PFSK-1 (cell line): ENCODE measurements around the gene GNL1.

Source experiments
- FOXP2 ChIP-seq: optimal IDR thresholded peaks from 2 replicates; pipeline ENCODE3; 2011; ENCODE audit warnings: borderline replicate concordance, control low read depth, inconsistent platforms; ENCODE audit not compliant: insufficient read depth; ENCODE audit errors: extremely low read length, extremely low read depth
- POLR2AphosphoS5 ChIP-seq: IDR thresholded peaks from 2 replicates; pipeline ENCODE4 v1.6.1; 2012; ENCODE audit warnings: low read depth, mild to moderate bottlenecking, control low read depth, low read length, moderate library complexity
- REST ChIP-seq, 2 experiments: IDR thresholded peaks; 2 replicates each; pipeline versions ENCODE4 v1.6.1 to v1.8.0; 2011 to 2012; ENCODE audit warnings: low read depth in 2 of 2, low read length in 2 of 2, control low read depth in 1 of 2, inconsistent platforms in 1 of 2, mild to moderate bottlenecking in 1 of 2, moderate library complexity in 1 of 2; ENCODE audit not compliant: insufficient read depth in 1 of 2
- SIN3A ChIP-seq: IDR thresholded peaks from 2 replicates; pipeline ENCODE4 v1.6.1; 2012; ENCODE audit warnings: mild to moderate bottlenecking, low read length, moderate library complexity, borderline replicate concordance; ENCODE audit not compliant: insufficient read depth
- TAF1 ChIP-seq: IDR thresholded peaks from 2 replicates; pipeline ENCODE4 v1.6.1; 2012; ENCODE audit warnings: low read length, control low read depth, borderline replicate concordance; ENCODE audit not compliant: insufficient read depth

GNL1 gene

DNA sequence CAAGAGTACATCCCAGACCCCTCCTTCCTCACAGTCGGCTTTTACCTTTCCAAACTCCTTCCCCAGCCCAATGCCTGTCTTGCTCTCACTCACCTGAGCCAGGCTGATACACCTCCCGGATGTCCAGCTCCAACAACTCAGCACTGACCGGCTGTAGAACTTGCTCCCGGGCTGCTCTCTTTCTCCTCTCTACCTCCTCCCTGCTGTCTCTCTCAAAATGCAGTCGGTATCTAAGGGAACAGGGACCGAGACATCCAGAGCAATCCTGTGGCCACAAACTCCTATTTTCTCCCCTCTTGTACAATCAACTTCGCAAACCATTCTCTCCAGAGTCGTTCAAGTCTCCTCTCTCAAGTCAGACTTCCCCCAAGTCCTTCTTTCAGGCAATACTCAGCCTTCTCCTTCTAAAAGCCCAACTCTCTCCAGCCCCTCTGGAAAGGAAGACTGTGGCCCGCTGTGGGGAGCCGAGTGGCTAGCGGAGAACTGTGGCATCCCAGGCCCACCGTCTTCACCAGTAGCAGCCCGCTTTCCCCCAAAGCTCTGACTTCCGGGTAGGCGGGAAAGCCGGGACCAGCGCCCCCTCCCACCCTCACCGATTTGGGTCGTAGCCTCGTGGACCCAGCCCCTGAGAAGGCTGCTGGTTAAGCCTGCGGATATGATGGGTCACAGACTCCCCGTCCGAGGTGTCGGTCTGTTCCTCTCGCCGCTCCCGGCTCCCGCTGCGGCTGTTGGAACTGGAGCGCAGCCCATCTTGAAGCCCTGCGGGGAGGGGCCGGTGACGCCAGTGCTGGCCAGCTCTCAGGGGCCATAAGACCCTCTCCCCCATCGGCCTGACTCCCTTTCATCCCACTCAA, 1.1 kb downstream of the GNL1 start:
- TF ChIP-seq FOXP2, result no peak
- TF ChIP-seq TAF1, result no peak
- no peak for TF ChIP-seq POLR2AphosphoS5
- no peak for TF ChIP-seq REST (IDR thresholded peaks at IDR 0.05; ENCODE audit: insufficient read depth in 1 of 2, low read depth in 2 of 2, low read length in 2 of 2)
- no peak for TF ChIP-seq SIN3A

DNA sequence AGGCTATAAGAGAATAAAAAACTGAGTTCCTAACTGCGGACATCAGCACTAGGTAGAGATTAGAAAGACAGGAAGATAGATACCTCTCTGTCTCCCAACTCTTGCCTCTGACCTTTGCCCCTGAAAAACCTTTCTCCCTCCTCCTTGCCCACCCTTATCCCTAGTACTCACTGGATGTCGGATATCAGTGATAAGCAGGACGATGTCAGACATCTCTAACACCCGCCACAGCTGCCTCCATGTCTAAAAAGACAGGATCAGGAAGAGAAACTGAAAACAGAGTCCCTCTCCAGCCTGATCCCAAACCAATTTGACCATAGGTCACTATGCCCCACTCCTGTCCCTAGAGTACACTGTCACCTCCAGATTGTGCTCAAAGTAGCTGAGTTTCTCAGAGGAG, 1.9 kb downstream of the GNL1 start:
- no peak for TF ChIP-seq SIN3A
- TF ChIP-seq POLR2AphosphoS5, result no peak
- TF ChIP-seq TAF1, result no peak
- no peak for TF ChIP-seq FOXP2
- TF ChIP-seq REST (IDR thresholded peaks at IDR 0.05; ENCODE audit: insufficient read depth in 1 of 2, low read depth in 2 of 2, low read length in 2 of 2), result no peak

DNA sequence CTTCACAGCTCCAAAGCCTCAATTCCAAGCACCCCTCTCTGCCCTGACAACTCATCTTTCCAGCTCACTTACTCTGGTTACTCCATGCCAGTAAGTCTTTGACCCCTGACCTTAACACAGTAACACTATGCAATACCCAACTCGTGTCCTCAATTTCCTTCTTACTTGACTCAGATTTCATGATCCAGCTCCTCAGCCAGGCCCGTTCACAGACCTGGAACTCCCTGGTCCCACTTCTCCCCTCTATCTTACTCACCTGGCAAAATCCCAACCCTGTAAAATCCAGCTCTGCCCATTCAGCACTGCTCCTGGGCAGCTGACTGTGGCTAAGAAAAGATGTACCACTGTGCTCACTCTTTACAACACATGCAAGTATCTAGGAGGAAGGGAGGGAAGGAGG, 7.9 kb downstream of the GNL1 start:
- no peak for TF ChIP-seq TAF1
- no peak for TF ChIP-seq REST (IDR thresholded peaks at IDR 0.05; ENCODE audit: insufficient read depth in 1 of 2, low read depth in 2 of 2, low read length in 2 of 2)
- TF ChIP-seq FOXP2, result no peak
- TF ChIP-seq POLR2AphosphoS5, result no peak
- no peak for TF ChIP-seq SIN3A

DNA sequence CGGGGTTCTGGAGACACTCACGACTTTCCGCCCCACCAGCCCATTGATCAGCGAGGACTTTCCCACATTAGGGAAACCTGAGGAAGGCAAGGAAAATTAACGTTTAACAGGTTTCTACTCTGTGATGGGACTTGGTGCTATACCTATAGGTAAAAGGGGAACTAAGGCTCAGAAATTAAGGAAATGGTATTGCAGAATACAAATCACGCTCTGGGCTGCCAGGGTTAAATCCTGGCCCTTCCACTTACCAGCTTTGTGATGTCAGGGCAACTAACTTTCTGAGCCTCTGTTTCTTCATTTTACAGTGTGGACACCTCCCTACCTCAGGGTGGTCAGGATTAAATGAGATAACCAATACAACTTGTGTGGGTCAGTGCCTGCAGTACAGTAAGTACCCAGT, 8.8 kb downstream of the GNL1 start:
- TF ChIP-seq TAF1, result no peak
- no peak for TF ChIP-seq POLR2AphosphoS5
- no peak for TF ChIP-seq SIN3A
- no peak for TF ChIP-seq REST (IDR thresholded peaks at IDR 0.05; ENCODE audit: insufficient read depth in 1 of 2, low read depth in 2 of 2, low read length in 2 of 2)
- no peak for TF ChIP-seq FOXP2

DNA sequence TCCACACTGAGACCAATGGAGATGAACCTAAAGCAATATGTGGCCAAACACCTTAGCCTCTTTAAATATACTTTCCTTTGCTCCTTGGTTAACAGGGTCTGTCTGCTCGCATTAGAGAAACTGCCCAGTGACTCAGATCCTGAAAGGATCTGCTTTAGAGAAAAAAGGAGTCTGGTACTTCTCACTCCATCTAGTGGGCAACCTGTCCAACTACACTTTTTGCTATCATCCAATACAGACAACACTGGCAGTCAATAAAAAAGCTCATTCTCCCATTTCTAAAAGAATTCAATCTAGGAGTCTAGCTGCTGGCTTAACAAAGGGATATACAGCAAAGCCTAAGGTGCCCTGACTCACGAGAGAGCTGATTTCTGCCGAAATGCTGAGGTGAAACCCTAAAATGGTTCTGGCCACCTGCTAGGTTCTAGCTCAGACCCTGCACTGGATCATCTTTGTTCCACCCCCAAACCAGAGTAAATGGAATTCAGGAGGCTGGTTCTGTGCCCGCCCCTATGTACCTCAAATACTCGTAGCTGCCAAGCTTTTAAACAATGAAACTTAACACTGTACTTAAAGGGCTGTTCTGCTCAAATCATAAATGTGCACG, 11.5 kb downstream of the GNL1 start:
- no peak for TF ChIP-seq SIN3A
- no peak for TF ChIP-seq REST (IDR thresholded peaks at IDR 0.05; ENCODE audit: insufficient read depth in 1 of 2, low read depth in 2 of 2, low read length in 2 of 2)
- no peak for TF ChIP-seq TAF1
- no peak for TF ChIP-seq FOXP2
- TF ChIP-seq POLR2AphosphoS5, result no peak
